Astrocyte (in vitro differentiated cells and primary cell): ENCODE data around the gene SPTBN1.

Experiments used
- EZH2 ChIP-seq: IDR thresholded peaks from 2 replicates; pipeline ENCODE4 v1.6.1; 2012; ENCODE audit warnings: mild to moderate bottlenecking, low read length, inconsistent platforms; ENCODE audit not compliant: insufficient read depth
- TF ChIP-seq, protein P1 (sequence below): IDR thresholded peaks from 2 replicates; pipeline ENCODE4 v1.5.1; 2011; ENCODE audit warnings: low read depth, mild to moderate bottlenecking, inconsistent platforms, low read length, moderate library complexity; ENCODE audit not compliant: insufficient read depth

GRCh38 chr2:54480025-54480424 lies 23.9 kb downstream of the SPTBN1 start:
- TF ChIP-seq, protein P1, sequence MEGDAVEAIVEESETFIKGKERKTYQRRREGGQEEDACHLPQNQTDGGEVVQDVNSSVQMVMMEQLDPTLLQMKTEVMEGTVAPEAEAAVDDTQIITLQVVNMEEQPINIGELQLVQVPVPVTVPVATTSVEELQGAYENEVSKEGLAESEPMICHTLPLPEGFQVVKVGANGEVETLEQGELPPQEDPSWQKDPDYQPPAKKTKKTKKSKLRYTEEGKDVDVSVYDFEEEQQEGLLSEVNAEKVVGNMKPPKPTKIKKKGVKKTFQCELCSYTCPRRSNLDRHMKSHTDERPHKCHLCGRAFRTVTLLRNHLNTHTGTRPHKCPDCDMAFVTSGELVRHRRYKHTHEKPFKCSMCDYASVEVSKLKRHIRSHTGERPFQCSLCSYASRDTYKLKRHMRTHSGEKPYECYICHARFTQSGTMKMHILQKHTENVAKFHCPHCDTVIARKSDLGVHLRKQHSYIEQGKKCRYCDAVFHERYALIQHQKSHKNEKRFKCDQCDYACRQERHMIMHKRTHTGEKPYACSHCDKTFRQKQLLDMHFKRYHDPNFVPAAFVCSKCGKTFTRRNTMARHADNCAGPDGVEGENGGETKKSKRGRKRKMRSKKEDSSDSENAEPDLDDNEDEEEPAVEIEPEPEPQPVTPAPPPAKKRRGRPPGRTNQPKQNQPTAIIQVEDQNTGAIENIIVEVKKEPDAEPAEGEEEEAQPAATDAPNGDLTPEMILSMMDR, result no peak
- TF ChIP-seq EZH2, result no peak
